Measurements from ENCODE around the gene TBK1.
A peak's percentile ranks its signal among the peaks of the same experiment; 100 is the strongest.

The TBK1 gene

DNA sequence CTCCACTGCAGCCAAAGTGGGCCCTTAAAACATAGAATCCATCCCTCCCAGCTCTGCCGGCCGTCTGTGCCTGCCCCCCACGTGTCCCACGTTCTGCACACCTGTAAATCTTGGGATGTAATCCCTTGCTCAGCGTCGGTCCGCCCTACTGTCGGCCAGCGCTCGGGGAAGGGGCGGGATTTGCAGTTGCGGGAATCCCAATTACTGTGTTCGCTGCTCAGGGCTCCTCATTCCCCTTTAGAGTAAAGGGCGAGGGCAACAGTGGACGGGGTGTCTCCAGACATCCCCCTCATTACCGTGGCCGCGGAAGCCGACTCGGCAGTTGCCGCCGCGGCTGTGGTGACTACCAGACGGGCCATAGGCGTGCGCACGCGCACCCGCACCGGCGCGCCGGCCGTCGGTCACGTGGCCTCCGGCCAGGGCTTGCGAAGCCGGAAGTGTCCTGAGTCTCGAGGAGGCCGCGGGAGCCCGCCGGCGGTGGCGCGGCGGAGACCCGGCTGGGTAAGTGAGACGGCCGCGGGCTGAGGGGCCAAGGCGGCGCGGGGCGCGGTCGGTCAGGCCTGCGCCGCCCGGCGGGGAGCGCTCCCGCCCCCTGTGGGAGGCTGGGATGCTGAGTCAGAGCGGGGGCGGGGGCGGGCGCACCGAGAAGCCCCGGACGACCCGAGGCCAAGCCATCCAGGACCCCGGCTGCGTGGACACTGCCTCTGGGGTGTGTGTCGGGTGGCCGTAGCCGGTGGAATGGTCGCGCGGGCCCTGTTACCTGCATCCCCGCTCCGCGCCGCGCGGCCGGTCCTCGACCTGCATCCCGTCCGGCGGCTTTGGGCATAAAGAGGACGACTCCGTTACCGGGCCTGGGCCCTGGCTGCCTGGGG lies at the start of gene TBK1:
TBK1 (plus strand) TSS at position 434 of the 872 bp plus-strand sequence. CDS start 3,751 bp downstream, outside the sequence.
- DNase-seq, result peak; percentile 76

DNA sequence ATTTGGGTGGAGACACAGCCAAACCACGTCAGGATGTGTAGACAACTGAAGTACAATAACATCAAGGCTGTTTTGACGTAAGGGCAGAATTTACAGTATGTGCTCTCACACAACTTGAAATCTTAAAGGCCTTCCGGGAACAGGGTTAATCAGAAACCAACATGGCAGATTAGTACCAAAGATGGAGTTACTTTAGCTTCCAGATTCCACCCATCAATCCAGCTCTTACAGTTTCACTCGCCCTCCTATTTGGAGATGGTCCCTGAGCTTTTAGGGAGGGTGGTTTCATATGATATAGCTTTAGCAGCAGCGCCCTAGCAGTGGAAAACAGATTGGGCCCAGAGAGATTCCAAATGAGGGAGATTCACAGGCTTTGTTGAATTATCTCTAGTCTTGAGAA lies 49.7 kb upstream of the TBK1 start:
- no peak for DNase-seq

DNA sequence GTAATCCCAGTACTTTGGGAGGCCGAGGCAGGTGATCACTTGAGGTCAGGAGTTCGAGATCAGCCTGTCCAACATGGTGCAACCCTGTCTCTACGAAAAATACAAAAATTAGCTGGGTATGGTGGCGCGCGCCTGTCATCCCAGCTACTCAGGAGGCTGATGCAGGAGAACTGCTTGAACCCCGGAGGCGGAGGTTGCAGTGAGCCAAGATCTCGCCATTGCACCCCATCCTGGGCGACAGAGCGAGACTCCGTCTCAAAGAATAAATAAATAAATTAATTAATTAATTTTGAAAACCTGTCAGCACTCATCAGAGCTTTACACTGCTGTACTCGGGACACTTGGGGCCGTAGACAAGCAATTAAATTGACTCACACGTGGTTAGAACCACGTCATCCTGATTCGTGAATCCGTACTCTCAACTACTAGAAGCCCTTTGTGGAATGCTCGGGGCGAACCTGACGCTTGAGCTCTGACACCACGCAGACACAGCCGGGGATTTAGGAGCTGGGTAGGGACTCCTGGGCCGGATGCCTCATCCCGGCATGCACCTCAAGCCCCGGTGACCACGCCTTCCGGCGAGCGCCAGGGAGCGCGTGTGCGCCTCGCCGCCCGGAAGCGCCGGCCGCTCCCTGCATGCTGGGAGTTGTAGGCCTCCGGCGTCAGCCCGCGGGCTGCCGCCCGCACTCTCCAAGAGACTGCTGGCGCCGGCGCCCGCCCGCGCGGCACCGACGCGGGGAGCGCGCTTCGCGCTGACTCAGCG lies 48.0 kb upstream of the TBK1 start, which contains the start of gene XPOT:
XPOT (plus strand) TSS at position 686 of the 763 bp plus-strand sequence. CDS start 5,644 bp downstream, outside the sequence.
- DNase-seq, result peak; percentile 97

DNA sequence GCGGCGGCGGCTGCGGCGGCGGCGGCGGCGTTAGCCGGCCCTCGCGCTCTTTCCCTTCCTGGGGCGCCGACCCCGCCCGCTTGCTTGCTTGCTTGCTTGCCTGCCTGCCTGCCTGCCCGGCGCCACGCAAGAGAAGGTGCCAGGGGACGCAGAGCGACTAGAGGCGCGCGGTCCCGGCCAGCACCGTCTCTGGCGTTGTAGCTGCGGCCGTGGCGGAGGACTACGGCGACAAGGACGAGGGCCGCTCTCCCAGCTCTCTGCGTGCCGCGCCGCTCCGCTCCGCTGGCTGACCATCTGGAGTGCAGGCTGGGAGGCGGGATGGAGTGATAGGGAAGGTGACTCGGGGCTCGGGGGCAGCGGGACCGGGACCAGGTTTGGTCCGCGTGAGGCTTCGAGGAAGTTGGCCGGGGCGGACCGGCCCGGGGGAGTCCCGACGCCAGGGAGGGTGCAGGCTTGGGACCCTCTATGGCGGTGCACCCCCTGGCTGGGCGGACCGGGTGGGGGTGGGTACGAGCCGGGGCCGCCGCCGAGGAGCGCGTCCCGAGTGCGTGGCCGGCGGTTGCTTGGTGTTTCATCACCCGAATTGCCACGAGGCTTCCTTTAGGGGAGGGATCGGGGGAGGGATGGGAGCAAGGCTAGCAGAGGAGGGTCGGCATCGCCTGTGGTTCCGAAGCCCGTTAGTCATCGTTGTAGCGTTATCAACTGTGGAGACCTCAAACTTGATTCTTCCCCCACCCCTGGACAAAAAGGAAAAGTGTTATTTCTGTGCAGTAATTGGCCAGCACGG lies 47.3 kb upstream of the TBK1 start:
- peak; percentile 46 for DNase-seq

DNA sequence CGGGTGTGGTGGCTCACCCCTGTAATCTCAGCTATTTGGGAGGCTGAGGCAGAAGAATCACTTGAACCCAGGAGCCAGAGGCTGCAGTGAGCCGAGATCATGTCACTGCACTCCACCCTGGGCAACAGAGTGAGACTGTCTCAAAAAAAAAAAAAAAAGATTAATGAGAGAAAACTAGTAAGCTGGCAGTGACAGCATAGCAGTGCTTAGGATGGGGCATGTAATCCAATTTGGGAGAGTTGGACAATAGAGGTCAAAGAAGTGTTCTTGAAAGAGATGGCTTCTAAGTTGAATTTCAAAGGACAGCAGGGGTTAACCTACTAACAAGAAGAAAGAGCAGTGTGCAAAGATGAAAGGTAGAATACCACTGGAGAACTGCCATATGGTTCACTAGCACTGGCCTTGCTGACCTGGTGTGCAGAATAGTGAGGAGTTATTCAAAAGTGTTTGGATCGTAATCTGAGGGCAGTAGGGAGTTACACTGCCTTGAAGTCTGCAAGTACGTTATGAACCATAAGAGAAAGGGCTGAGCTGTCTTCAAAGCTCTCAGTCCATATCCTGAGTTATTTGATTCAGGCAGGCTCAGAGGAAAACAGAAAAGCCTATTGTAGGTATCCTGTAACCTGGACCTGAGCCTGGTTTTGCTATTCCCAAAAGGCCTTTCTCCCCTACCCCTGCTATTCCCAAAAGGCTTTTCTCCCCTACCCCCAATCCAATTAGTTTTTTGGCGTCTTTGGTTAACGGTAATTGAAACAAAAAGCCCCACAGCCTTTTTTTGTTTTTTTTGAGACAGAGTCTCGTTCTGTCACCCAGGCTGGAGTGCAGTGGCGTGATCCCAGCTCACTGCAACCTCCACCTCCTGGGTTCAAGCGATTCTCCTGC lies 44.3 kb upstream of the TBK1 start:
- no peak for DNase-seq

DNA sequence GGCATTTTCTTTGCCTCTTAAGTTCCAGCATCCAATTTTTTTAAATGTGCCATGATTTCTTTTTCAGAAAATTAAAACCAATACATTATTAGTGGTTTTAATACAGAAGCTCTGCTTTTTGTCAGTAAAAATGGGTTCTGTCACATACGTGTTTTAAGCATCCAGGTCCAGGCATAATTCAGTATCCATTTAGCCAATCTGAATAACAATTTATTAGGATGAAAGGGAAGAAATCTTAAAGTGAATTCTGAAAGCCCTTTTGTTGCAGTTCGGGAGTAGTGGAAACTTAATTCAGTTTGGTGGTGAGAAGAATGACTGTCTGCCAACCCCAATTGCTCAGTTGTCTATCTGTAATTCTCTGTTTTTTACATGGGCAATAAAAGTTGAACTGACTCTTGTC lies 40.5 kb upstream of the TBK1 start:
- no peak for DNase-seq

DNA sequence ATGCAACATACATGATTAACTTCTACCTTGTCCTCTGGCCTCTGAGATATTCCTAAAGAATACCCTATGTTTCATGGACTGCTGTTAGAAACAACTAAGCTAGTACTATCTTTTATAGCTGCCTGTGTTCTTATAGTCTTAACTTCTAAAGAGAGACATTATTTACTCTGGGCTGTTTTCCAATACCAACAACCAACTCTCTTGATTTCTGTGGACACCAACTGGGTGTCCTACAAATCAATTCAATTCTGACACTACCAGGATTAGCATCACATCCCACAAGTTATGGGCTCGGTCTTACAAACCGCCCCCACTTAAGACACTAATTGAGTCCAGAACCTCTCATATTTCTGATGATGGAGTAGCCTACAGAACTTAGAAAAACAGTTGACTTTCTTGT lies 39.5 kb upstream of the TBK1 start:
- DNase-seq, result no peak

DNA sequence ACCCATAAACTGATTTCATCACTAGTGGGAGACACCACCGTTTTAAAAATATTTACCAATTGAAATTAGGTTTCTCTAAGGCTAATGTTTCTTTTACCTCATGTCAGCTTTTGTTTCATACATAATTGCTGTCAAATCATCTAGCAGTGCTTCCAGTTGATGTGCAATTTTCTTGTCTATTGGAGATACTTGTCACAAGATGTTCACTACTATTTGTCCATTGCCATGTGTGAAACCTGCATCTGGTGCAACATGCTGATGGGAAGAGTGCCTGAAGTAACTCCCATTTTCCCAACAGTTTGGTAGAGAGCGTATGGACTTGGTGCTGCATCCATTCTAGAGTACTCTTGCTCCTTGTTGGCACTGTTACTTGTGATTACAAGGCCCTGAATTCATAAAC lies 38.0 kb upstream of the TBK1 start:
- no peak for DNase-seq

DNA sequence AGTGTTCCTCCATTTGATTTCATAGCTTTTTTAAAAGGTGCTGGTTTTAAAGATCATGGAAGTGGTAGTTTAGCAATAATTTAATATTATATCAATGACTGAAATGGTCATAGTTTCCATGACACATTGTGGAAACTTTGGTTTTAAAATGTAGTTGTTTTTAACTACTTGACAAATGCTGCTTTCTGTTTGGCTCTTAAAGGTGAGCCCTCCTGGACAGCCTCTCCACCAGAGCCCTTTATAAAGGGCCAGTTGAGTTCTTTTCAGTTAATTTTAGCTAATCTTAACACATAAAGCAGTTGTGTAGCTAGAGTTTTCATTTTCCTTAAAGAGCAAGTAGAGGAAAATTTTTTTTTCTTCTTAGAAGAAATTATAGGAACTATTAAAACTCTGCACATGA lies 33.7 kb upstream of the TBK1 start:
- DNase-seq, result no peak

DNA sequence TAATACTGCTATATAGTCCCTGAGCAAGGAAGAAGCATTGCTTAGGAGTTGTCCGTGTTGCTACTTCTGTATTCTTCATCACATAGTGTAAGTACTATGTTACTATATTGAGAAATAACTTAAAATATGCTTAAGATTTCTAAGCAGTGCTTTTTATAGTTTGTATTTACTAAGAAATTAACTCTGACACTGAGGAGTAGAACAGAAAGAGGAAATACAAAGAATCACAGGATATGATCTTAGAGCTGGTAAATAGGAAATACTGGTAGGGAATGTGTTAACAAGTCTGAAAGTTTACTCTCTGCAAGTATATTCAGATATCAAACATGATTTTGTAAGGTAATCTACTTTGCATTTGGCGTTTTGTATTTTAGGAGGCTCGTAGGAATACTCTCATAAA lies 32.2 kb upstream of the TBK1 start:
- no peak for DNase-seq

DNA sequence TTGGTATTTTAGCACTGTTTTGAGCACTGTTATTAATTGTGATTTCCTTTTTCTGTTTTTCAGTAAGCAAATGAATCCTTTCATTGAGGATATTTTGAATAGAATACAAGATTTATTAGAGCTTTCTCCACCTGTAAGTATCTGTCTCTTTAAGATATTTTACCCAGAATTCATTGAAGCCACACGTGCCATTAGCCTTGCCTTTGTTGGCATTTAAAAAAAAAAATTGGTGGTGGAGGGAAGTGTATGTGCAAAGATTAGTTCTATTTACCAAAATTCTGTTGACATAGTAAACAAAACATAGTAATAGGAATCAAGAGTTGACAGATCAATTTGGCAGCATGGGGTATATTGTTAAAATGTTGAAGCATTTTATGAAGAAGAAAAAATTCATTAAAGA lies 23.9 kb upstream of the TBK1 start:
- DNase-seq, result no peak

DNA sequence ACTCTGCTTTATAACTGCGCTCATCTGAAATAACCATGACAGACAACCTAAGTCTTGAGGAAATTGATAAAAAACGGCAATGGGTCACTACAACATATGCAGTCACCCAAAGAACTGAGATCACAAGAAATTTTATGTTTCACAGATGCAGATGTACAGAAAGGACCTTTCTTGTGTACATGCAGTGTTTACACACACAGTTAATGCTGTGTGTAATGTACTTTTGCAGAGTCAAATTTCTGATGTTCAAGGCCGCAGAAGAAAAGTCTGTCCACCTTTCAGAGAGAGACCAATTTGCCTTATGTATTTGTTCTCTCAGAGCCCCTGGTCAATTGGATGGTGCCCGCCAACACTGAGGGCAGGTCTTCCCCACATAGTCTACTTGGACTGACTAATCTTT lies 23.0 kb upstream of the TBK1 start:
- no peak for DNase-seq

DNA sequence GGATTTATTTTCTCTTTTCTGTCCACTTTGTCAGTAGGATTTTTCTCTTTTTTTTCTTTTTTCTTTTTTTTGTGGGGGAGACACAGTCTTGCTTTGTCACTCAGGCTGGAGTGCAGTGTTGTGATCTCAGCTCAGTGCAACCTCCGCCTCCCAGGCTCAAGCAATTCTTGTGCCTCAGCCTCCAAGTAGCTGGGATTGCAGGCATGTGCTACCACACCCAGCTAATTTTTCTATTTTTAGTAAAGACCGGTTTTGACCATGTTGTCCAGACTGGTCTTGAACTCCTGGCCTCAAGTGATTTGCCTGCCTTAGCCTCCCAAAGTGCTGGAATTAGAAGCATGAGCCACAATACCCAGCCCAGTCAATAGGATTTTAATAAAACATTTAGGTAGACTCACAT lies 21.0 kb upstream of the TBK1 start:
- DNase-seq, result no peak

DNA sequence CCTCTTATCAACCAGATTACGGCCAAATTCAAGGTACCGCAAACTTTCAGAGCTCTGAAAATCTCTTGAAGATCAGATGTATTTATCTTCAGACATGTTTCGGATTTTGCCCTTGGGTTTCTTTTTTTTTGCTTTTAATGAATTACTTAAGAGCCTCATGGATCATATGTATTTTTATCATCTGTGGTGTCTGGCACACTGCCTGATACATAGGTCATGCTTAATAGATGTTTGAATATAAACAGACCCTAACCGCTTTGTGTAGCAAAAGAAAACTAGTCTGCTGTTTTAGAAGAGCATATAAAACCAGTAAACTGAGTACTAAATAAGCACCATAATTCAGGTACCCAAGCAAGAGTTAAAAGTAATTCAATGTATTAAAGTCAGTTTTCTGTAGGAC lies 20.1 kb upstream of the TBK1 start:
- no peak for DNase-seq

DNA sequence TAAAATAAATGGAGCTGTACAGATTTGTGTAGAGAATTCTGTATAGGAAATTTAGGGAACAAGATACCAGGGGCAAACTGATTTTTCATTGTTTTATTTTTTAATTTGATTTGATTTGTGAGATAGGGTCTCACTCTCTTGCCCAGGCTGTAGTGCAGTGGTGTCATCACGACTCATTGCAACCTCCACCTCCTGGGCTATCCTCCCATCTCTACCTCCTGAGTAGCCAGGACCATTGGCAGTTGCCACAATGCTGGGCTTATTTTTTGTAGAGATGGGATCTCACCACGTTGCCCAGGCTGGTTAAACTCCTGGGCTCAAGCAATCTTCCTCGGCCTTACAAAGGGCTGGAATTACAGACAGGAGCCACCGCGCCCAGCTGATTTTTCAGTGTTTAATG lies 18.0 kb upstream of the TBK1 start:
- DNase-seq, result no peak

DNA sequence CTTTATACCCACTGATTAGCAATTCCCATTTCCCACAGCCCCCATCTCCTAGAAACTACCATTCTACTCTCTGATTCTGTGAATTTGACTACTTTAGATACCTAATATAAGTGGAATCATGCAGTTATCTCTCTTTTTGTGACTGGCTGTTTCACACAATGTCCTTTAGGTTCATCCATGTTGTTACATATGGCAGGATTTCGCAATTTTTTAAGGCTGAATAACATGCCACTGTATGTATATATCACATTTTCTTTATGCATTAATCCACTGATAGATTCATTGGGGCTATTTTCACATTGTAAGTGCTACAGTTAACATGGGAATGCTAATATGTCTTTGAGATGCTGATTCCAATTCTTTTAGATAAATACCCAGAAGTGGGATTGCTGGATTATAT lies 11.8 kb upstream of the TBK1 start:
- no peak for DNase-seq

DNA sequence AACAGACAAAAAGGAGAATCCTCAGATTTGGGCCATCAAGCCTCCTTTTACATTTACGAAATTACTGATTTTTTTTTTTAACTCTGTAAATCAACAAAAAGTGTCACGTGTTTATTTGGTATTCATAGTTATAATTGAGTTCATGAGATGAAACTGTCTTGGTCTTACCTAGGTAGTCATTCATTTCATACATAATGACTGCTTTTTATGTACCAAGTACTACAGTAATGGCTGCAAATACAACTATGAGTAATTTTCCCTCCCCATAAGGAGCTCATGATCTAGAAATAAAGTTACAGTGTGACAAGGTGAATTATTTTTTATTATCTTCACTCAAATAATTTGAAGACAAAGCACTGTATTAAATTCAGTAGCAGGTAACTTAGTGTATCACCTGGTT lies 6.4 kb upstream of the TBK1 start:
- no peak for DNase-seq

DNA sequence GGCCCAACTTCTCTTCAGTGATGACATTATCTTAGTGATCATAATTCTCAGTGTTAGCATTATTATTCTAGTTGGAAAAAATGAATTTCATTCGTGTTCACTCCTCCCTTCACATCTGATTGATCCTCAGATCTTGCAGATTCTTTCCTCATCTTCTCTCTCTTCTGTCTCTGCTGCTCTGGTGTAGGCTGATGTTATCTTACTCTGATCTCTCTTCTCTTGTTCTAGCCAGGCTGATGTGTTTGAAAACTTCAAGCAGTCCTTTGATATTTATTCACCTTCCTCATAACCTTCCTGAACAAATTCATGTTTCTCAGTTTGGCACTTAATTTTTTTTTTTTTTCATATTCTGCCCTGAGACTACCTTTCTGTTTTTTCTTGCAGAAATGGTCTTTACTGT lies 5.6 kb upstream of the TBK1 start:
- no peak for DNase-seq

DNA sequence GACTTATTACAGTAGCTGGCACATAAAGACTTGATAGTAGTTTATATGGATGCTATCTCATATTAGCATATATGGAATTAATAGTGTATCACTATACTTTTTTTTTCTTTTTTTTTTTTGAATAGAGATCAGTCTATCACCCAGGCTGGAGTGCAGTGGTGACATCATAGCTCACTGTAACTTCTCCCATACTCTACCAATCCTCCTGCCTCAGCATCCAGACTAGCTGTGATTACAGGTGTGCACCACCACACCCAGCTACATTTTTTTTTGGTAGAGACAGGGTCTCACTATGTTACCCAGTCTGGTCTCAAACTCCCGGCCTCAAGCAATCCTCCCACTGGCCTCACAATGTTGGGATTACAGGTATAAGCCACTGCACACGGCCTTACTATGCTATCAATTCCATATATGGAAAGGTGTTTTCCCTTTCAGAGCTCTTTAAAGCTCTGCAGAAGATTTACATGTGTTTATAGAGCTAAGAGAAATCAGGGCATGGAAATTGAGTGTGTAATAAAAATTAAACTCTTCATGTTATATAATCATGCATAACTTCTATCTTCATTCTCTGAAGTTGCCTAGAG lies 1.8 kb upstream of the TBK1 start:
- no peak for DNase-seq

DNA sequence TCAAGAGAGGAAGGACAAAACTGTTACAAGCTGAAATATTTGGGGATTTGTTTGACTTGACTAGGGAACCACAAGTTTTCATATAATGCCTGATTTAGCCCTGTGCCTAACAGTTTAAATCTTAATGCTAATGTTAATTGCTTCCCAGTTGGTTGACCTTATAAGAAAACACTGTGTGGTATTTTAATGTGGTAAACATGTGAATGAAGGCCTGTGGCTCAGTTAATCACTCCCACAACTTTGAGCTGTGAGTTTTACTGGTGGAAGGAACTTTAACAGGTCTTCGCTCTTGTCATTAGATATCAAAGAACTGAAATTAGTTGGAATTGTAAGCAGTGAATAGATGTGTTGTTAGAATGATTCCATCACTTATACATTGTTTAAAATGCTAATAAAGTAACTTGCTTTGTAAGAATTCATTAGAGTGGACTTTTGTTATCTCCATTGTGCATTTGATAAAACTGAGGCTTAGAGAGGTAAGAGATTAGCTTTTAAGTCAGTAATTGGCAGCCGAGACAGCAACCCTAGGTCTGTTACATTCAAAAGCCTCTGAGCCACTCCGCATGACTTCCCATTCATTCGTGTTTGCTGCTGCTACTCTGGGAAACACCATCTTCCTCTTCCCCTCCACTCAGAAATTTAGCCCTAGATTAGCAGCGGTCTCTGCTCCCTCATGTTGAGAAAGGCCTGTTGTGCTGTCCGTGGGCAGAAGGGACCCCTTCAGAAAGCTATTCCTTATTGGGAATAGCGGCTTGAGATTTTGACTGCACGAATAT lies 1.0 kb upstream of the TBK1 start:
- DNase-seq, result peak; percentile 26

Data from NCI-H2171 treated with DMSO at 0.1 percent for 48 hours (cell line).